SK-N-SH treated with all-trans-retinoic acid at 6 μM for 48 hours (cell line): ENCODE data around the gene WIPF1.

Experiments used
- ATAC-seq: fragments of 200-7000 bp; cut with Tn5 transposase; 3 replicates; pipeline ENCODE4 v1.9.1; 2020; ENCODE audit warnings: mild to moderate bottlenecking, moderate library complexity
- ARNTL ChIP-seq: fragments of 450-650 bp; formaldehyde crosslinking; IDR thresholded peaks from 2 replicates; pipeline ENCODE4 v1.5.0; 2020; ENCODE audit warnings: low read depth, mild to moderate bottlenecking, moderate library complexity, borderline replicate concordance
- BACH2 ChIP-seq: fragments of 250-450 bp; sonication (Bioruptor Pico); IDR thresholded peaks from 2 replicates; pipeline ENCODE4 v1.9.0; 2021; ENCODE audit warnings: mild to moderate bottlenecking, borderline replicate concordance
- CSDC2 ChIP-seq: fragments of 250-450 bp; sonication (Bioruptor Pico); IDR thresholded peaks from 2 replicates; pipeline ENCODE4 v1.5.0; 2020; ENCODE audit warnings: mild to moderate bottlenecking, moderate library complexity
- ESRRG ChIP-seq: fragments of 250-450 bp; sonication (Bioruptor Pico); IDR thresholded peaks from 2 replicates; pipeline ENCODE4 v1.6.1; 2021; ENCODE audit warnings: mild to moderate bottlenecking
- GLIS3 ChIP-seq: fragments of 250-450 bp; sonication (Bioruptor Pico); IDR thresholded peaks from 2 replicates; pipeline ENCODE4 v1.5.0; 2020; ENCODE audit warnings: mild to moderate bottlenecking, moderate library complexity
- ISL1 ChIP-seq: fragments of 250-450 bp; sonication (Bioruptor Pico); IDR thresholded peaks from 2 replicates; pipeline ENCODE4 v2.1.2; 2022; ENCODE audit warnings: mild to moderate bottlenecking, moderate library complexity
- OSR1 ChIP-seq: fragments of 250-450 bp; sonication (Bioruptor Pico); IDR thresholded peaks from 2 replicates; pipeline ENCODE4 v1.8.0; 2022; ENCODE audit warnings: moderate library complexity, mild to moderate bottlenecking, inconsistent platforms
- PPARA ChIP-seq: fragments of 250-450 bp; sonication (Bioruptor Pico); IDR thresholded peaks from 2 replicates; pipeline ENCODE4 v1.5.0; 2020; ENCODE audit warnings: mild to moderate bottlenecking, borderline replicate concordance
- SNAI2 ChIP-seq: fragments of 250-450 bp; sonication (Bioruptor Pico); IDR thresholded peaks from 2 replicates; pipeline ENCODE4 v1.5.0; 2020; ENCODE audit warnings: mild to moderate bottlenecking, moderate library complexity
- TCF4 ChIP-seq: fragments of 250-450 bp; sonication (Bioruptor Pico); IDR thresholded peaks from 2 replicates; pipeline ENCODE4 v1.8.0; 2021; ENCODE audit warnings: mild to moderate bottlenecking, moderate library complexity, borderline replicate concordance
- TOX ChIP-seq: fragments of 250-450 bp; sonication (Bioruptor Pico); IDR thresholded peaks from 2 replicates; pipeline ENCODE4 v1.8.0; 2021; ENCODE audit warnings: mild to moderate bottlenecking, moderate library complexity, borderline replicate concordance
- ZC3H10 ChIP-seq: fragments of 250-450 bp; sonication (Bioruptor Pico); IDR thresholded peaks from 2 replicates; pipeline ENCODE4 v1.5.1; 2021; ENCODE audit warnings: mild to moderate bottlenecking, moderate library complexity
- ZFP3 ChIP-seq: fragments of 250-450 bp; sonication (Bioruptor Pico); IDR thresholded peaks from 2 replicates; pipeline ENCODE4 v1.5.0; 2020; ENCODE audit warnings: mild to moderate bottlenecking, moderate library complexity
- ZFP30 ChIP-seq: fragments of 450-650 bp; formaldehyde crosslinking; IDR thresholded peaks from 2 replicates; pipeline ENCODE4 v1.5.0; 2022; ENCODE audit warnings: mild to moderate bottlenecking, moderate library complexity
- ZNF565 ChIP-seq: fragments of 450-650 bp; formaldehyde crosslinking; conservative IDR thresholded peaks from 2 replicates; pipeline ENCODE4 v1.5.0; 2020; ENCODE audit warnings: low read depth, mild to moderate bottlenecking, moderate library complexity
- ZNF70 ChIP-seq: fragments of 450-650 bp; formaldehyde crosslinking; IDR thresholded peaks from 2 replicates; pipeline ENCODE4 v1.5.0; 2020; ENCODE audit warnings: mild to moderate bottlenecking, moderate library complexity
- ZNF8 ChIP-seq: fragments of 450-650 bp; formaldehyde crosslinking; IDR thresholded peaks from 2 replicates; pipeline ENCODE4 v1.5.0; 2020; ENCODE audit warnings: mild to moderate bottlenecking, moderate library complexity
- TF ChIP-seq, protein P1 (sequence below): fragments of 250-450 bp; sonication (Bioruptor Pico); IDR thresholded peaks from 2 replicates; pipeline ENCODE4 v1.8.0; 2020; ENCODE audit warnings: mild to moderate bottlenecking, moderate library complexity, borderline replicate concordance
- TF ChIP-seq, protein P2 (sequence below): fragments of 250-450 bp; sonication (Bioruptor Pico); IDR thresholded peaks from 2 replicates; pipeline ENCODE4 v1.5.0; 2020; ENCODE audit warnings: mild to moderate bottlenecking, moderate library complexity
- TF ChIP-seq, protein P3 (sequence below): fragments of 250-450 bp; sonication (Bioruptor Pico); IDR thresholded peaks from 2 replicates; pipeline ENCODE4 v1.8.0; 2021; ENCODE audit warnings: low read depth, mild to moderate bottlenecking, moderate library complexity, borderline replicate concordance
- TF ChIP-seq, protein P4 (sequence below): fragments of 250-450 bp; sonication (Bioruptor Pico); IDR thresholded peaks from 2 replicates; pipeline ENCODE4 v1.5.1; 2020; ENCODE audit warnings: low read depth, mild to moderate bottlenecking, moderate library complexity

Gene WIPF1

DNA sequence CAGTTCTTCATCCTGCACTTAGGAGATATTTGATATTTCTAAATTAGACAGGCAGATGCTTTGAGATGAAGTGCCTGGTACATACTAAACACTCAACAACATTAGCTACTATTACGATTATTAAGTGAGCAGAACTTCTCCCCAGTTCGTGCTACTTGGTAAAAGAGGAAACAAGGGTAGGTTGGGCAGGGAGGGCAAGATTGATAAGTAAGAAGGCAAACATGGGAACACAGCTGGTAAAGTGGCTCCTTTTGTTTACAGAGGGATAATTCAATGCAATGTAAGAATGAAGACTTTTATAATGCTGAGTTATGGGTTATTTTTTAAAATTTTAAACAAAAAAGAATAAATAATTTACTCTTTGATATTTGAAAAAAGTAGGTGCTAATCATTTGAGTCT lies 15.9 kb upstream of the WIPF1 start (continued):
- TF ChIP-seq, protein P1, sequence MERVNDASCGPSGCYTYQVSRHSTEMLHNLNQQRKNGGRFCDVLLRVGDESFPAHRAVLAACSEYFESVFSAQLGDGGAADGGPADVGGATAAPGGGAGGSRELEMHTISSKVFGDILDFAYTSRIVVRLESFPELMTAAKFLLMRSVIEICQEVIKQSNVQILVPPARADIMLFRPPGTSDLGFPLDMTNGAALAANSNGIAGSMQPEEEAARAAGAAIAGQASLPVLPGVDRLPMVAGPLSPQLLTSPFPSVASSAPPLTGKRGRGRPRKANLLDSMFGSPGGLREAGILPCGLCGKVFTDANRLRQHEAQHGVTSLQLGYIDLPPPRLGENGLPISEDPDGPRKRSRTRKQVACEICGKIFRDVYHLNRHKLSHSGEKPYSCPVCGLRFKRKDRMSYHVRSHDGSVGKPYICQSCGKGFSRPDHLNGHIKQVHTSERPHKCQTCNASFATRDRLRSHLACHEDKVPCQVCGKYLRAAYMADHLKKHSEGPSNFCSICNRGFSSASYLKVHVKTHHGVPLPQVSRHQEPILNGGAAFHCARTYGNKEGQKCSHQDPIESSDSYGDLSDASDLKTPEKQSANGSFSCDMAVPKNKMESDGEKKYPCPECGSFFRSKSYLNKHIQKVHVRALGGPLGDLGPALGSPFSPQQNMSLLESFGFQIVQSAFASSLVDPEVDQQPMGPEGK, result no peak

DNA sequence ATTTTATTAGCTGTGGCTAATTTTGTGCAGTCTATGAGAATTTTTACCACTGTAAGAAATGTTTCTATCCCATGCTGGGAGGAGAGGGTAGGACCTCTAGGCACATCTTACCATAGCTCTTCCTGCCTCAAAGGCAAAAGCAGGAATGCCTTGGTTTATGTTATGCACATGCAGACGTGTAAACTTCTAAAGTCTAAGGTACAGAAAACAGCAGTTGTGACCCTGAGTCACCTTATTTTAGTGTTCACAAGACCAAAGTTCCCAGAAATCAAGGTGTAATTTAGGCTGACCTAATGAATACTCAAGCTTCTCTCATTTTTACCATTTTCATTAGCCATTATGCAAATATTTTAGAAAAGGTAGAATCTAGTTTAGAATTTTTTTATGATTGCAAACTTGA lies 15.4 kb upstream of the WIPF1 start:
- TF ChIP-seq ARNTL (CRISPR knock-in tag) (no peak), ISL1 (no peak), ZNF8 (no peak), OSR1 (CRISPR knock-in tag) (no peak), ZFP3 (CRISPR knock-in tag) (no peak), PPARA (CRISPR knock-in tag) (no peak), GLIS3 (CRISPR knock-in tag) (no peak), TCF4 (CRISPR knock-in tag) (no peak), ZFP30 (CRISPR knock-in tag) (no peak), ZC3H10 (CRISPR knock-in tag) (no peak), ESRRG (CRISPR knock-in tag) (no peak)
- TF ChIP-seq, protein P2, sequence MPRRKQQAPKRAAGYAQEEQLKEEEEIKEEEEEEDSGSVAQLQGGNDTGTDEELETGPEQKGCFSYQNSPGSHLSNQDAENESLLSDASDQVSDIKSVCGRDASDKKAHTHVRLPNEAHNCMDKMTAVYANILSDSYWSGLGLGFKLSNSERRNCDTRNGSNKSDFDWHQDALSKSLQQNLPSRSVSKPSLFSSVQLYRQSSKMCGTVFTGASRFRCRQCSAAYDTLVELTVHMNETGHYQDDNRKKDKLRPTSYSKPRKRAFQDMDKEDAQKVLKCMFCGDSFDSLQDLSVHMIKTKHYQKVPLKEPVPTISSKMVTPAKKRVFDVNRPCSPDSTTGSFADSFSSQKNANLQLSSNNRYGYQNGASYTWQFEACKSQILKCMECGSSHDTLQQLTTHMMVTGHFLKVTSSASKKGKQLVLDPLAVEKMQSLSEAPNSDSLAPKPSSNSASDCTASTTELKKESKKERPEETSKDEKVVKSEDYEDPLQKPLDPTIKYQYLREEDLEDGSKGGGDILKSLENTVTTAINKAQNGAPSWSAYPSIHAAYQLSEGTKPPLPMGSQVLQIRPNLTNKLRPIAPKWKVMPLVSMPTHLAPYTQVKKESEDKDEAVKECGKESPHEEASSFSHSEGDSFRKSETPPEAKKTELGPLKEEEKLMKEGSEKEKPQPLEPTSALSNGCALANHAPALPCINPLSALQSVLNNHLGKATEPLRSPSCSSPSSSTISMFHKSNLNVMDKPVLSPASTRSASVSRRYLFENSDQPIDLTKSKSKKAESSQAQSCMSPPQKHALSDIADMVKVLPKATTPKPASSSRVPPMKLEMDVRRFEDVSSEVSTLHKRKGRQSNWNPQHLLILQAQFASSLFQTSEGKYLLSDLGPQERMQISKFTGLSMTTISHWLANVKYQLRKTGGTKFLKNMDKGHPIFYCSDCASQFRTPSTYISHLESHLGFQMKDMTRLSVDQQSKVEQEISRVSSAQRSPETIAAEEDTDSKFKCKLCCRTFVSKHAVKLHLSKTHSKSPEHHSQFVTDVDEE, result no peak
- TF ChIP-seq, protein P3, sequence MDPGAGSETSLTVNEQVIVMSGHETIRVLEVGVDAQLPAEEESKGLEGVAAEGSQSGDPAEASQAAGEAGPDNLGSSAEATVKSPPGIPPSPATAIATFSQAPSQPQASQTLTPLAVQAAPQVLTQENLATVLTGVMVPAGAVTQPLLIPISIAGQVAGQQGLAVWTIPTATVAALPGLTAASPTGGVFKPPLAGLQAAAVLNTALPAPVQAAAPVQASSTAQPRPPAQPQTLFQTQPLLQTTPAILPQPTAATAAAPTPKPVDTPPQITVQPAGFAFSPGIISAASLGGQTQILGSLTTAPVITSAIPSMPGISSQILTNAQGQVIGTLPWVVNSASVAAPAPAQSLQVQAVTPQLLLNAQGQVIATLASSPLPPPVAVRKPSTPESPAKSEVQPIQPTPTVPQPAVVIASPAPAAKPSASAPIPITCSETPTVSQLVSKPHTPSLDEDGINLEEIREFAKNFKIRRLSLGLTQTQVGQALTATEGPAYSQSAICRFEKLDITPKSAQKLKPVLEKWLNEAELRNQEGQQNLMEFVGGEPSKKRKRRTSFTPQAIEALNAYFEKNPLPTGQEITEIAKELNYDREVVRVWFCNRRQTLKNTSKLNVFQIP (CRISPR knock-in tag), result no peak
- no peak for ATAC-seq

DNA sequence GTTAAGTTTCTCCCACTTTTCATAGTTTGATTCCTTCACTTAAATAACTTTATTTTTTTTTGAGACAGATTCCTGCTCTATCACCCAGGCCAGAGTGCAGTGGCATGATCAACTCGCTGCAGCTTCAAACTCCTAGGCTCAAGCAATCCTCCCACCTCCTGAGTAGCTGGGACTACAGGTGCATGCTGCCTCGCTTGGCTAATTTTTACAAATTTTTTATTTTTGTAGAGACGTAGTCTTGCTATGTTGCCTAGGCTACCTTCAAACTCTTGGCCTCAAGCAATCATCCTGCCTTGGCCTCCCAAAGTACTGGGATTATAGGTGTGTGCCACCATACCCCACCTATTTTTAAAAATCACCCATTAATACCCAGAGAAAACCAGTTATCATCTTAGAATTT lies 14.2 kb upstream of the WIPF1 start:
- no peak for ATAC-seq
- no peak for TF ChIP-seq ZFP30 (CRISPR knock-in tag)
- no peak for TF ChIP-seq SNAI2 (CRISPR knock-in tag)
- no peak for TF ChIP-seq ISL1
- TF ChIP-seq CSDC2 (CRISPR knock-in tag), result no peak
- TF ChIP-seq, protein P4, sequence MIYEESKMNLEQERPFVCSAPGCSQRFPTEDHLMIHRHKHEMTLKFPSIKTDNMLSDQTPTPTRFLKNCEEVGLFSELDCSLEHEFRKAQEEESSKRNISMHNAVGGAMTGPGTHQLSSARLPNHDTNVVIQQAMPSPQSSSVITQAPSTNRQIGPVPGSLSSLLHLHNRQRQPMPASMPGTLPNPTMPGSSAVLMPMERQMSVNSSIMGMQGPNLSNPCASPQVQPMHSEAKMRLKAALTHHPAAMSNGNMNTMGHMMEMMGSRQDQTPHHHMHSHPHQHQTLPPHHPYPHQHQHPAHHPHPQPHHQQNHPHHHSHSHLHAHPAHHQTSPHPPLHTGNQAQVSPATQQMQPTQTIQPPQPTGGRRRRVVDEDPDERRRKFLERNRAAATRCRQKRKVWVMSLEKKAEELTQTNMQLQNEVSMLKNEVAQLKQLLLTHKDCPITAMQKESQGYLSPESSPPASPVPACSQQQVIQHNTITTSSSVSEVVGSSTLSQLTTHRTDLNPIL (CRISPR knock-in tag), result no peak
- no peak for TF ChIP-seq ZNF565 (CRISPR knock-in tag)
- no peak for TF ChIP-seq TCF4 (CRISPR knock-in tag)
- TF ChIP-seq, protein P1, result no peak
- TF ChIP-seq ZFP3 (CRISPR knock-in tag), result no peak
- TF ChIP-seq ESRRG (CRISPR knock-in tag), result no peak
- no peak for TF ChIP-seq ZC3H10 (CRISPR knock-in tag)
- no peak for TF ChIP-seq OSR1 (CRISPR knock-in tag)
- no peak for TF ChIP-seq ZNF70 (CRISPR knock-in tag)
- TF ChIP-seq BACH2 (CRISPR knock-in tag), result no peak
- no peak for TF ChIP-seq ZNF8
- no peak for TF ChIP-seq ARNTL (CRISPR knock-in tag)
- no peak for TF ChIP-seq PPARA (CRISPR knock-in tag)
- TF ChIP-seq TOX (CRISPR knock-in tag), result no peak
